BJ (cell line): ENCODE measurements around the gene WT1. TPM values are rescaled to one million over a fixed set of nuclear protein-coding genes. Genes with fewer than 3 reads are reported as not detected.

Experiments
- CTCF ChIA-PET: fragments of 350-600 bp; formaldehyde crosslinking; extraction: SDS; loops from one replicate; lab custom pipeline; 2021; ENCODE audit warnings: antibody characterized with exemption, inconsistent platforms; lab: Yijun Ruan, JAX
- POLR2A ChIA-PET: fragments of 300-600 bp; sonication (Branson Sonifier 250); formaldehyde crosslinking; extraction: SDS; loops from one replicate; lab custom pipeline; 2021; ENCODE audit warnings: antibody characterized with exemption; lab: Charles Lee
- DNase-seq: peaks from one replicate; pipeline ENCODE4 v3.0.0-alpha.2; 2011; ENCODE audit warnings: low read depth
- H3K27me3 ChIP-seq: 2 replicates; pipeline ENCODE4 v1.6.0; 2011; ENCODE audit warnings: low read length; ENCODE audit not compliant: control insufficient read depth, insufficient read depth
- H3K36me3 ChIP-seq: 2 replicates; pipeline ENCODE4 v1.5.1; 2011; ENCODE audit warnings: low read length; ENCODE audit not compliant: control insufficient read depth, insufficient read depth
- H3K4me3 ChIP-seq: 2 replicates; pipeline ENCODE4 v1.5.1; 2011; ENCODE audit warnings: low read depth, mild to moderate bottlenecking, control low read depth, low read length
- polyA plus RNA-seq: library from polyadenylated mRNA; depleted of rRNA; stranded (reverse); fragments of >200 nt; gene quantifications from 2 replicates; pipeline ENCODE4 v1.2.3, GENCODE V29; 2011
- TF ChIP-seq, protein P1 (sequence below): IDR thresholded peaks from 2 replicates; pipeline ENCODE4 v1.5.1; 2011; ENCODE audit warnings: low read depth, mild to moderate bottlenecking, control low read depth, inconsistent platforms, low read length, moderate library complexity; ENCODE audit not compliant: insufficient read depth

WT1 gene
- polyA plus RNA-seq, 1 experiment, result not detected

- ChIA-PET CTCF (no interaction called here), POLR2A (no interaction called here)
- no peak overlapping the region for H3K4me3 ChIP-seq
- H3K27me3 ChIP-seq, result peaks cover 3% of the 10 kb centered on the region; the same call in 1 of the 2 replicates
- no peaks in the 10 kb centered on the region for H3K36me3 ChIP-seq
- TF ChIP-seq, protein P1, sequence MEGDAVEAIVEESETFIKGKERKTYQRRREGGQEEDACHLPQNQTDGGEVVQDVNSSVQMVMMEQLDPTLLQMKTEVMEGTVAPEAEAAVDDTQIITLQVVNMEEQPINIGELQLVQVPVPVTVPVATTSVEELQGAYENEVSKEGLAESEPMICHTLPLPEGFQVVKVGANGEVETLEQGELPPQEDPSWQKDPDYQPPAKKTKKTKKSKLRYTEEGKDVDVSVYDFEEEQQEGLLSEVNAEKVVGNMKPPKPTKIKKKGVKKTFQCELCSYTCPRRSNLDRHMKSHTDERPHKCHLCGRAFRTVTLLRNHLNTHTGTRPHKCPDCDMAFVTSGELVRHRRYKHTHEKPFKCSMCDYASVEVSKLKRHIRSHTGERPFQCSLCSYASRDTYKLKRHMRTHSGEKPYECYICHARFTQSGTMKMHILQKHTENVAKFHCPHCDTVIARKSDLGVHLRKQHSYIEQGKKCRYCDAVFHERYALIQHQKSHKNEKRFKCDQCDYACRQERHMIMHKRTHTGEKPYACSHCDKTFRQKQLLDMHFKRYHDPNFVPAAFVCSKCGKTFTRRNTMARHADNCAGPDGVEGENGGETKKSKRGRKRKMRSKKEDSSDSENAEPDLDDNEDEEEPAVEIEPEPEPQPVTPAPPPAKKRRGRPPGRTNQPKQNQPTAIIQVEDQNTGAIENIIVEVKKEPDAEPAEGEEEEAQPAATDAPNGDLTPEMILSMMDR, result no peak
- DNase-seq, result no peak
Measured at GRCh38 chr11:32418836-32419235, 16.5 kb downstream of the WT1 start.

DNA sequence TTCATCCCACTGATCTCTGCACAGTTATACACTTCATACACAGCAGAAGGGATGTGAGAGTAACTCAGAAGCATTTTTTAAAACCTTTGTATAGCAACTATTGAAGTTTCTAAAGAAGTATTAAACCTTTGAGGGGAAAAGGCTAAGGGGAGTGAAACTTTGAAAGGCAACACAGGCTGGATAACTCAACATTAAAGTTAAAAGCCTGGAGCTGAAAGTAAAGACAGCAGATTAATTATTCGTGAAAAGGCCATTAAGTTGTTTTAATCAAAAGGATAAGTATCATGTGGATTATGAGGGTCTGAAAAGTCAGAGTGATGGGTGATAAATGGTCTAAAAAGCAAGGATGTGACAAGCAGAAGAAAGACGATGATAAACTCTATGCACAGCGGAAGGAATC lies 17.5 kb downstream of the WT1 start:
- DNase-seq, result no peak
- ChIA-PET POLR2A (interaction anchor here (0.6 kb wide), 1 partner anchor 15 kb away, joined by 16 read pairs; no protein-coding TSS in a partner anchor), CTCF (no interaction called here)
- Histone ChIP-seq H3K4me3 (no peak overlapping the region), H3K27me3 (no peaks in the 10 kb centered on the region), H3K36me3 (no peaks in the 10 kb centered on the region)
- TF ChIP-seq, protein P1, result no peak

GRCh38 chr11:32416301-32416700 lies 19.0 kb downstream of the WT1 start:
- ChIA-PET CTCF (no interaction called here), POLR2A (no interaction called here)
- Histone ChIP-seq H3K4me3 (no peak overlapping the region), H3K36me3 (no peaks in the 10 kb centered on the region), H3K27me3 (no peaks in the 10 kb centered on the region)
- DNase-seq, result no peak
- TF ChIP-seq, protein P1, result no peak

GRCh38 chr11:32414925-32415324 lies 20.4 kb downstream of the WT1 start:
- TF ChIP-seq, protein P1, result no peak
- ChIA-PET CTCF (no interaction called here), POLR2A (interaction anchor here (0.6 kb wide), 1 partner anchor 437 kb away, joined by 8 read pairs; no protein-coding TSS in a partner anchor)
- Histone ChIP-seq H3K36me3 (no peaks in the 10 kb centered on the region), H3K27me3 (no peaks in the 10 kb centered on the region), H3K4me3 (no peak overlapping the region)
- DNase-seq, result no peak

DNA sequence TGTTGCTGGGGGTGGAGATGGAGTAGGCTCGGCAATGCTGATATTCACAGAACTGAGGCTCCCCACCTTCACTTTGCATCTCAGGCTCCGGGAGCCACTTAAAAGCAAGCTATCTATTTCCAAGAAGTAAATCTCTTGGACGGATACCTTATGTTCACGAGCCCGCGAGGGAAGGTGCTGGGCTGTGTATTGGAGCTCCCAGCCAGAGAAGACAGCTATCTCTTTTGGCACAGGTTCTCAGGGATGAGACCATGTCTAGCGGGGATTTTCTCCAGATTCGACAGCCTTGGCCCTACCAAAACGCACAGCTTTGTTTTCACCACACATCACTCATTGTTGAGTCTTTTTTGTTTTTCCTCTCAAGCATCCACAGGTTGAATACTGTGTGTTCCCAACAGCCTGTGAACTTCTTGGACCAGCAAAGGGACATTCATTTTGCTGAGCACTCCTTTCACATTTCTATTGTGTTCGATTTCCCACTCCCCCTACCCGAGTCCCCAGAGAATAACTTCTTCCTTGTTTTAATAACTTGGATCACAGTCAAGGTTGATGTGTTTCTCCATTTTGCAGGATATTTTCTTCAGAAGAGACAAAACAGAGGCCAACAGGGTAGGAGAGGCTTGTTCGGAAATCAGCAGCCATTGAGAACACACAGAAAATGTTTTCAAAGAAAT lies 23.3 kb downstream of the WT1 start:
- Histone ChIP-seq H3K4me3 (no peak overlapping the region), H3K36me3 (no peaks in the 10 kb centered on the region), H3K27me3 (no peaks in the 10 kb centered on the region)
- ChIA-PET POLR2A (no interaction called here), CTCF (no interaction called here)
- TF ChIP-seq, protein P1, result no peak
- no peak for DNase-seq
